Transverse colon (tissue), 4 donors: ENCODE data around the gene SP140L.

Experiments used
- EP300 ChIP-seq: sonication (generic); formaldehyde crosslinking; IDR thresholded peaks from one replicate; pipeline ENCODE4 v1.6.1; 2017; ENCODE audit warnings: antibody characterized with exemption, low read depth
- POLR2A ChIP-seq: fragments of 450-650 bp; IDR thresholded peaks from one replicate; pipeline ENCODE4 v1.6.1; 2016; ENCODE audit warnings: antibody characterized with exemption, mild to moderate bottlenecking, moderate library complexity
- POLR2AphosphoS5 ChIP-seq, 3 donors: sonication (generic); formaldehyde crosslinking; IDR thresholded peaks; one replicate each; pipeline ENCODE4 v1.6.1; 2016; ENCODE audit warnings: antibody characterized with exemption in 3 of 3
- TF ChIP-seq, protein P1 (sequence below), 5 experiments: fragments of 200-600 bp in 3 of 5; fragments of 450-650 bp in 2 of 5; sonication (generic) in 3 of 5; IDR thresholded peaks; 1 replicate in 2 of 5; 2 replicates in 3 of 5; pipeline ENCODE4 v1.5.1; 2016 to 2017; ENCODE audit warnings: antibody characterized with exemption in 5 of 5, inconsistent platforms in 3 of 5, mild to moderate bottlenecking in 2 of 5, moderate library complexity in 1 of 5

DNA sequence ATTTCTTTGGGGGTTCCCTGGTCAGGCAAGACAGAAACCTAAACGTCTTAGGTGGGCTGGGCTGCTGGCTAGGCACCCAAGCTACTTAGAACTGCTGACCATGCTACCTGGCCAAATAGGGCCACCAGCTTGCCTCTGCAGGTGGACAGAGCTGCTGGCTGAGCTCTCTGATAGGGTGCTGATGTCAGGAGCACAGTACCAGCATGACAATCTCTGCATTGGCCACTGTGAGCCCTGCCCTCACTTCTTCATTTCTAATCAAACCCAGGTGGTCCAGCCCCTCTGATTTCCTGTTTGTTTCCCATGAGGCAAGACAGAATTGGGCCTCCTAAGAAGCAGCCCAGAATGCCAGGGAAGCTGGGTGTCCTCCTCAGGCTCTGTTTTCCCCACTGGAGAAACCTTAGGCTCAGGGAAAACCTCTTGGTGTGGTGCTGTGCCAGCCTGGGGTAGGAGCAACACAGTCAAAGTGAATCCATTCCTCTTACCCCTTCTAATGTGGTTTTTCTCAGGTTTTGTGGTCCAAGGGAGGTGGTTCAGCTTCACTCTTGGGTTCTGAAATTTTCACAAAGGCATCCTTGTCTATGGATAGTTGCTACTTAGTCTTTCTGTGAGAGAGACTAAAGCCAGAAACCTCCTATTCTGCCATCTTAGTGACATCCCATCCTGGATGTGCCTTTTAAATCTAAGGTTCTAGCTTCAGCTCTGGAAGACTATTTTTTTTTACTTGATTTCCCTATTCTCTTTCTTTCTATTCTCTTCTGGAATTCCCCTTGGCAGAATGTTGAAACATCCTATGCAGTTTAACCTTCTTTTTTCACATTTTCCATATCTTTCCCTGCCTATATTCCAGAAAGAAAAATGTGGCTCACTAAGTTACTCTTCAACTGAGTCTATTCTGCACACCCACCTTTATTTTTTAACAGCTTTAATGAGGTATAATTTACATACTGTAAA is 104.2 kb downstream of the SP140L start:
- TF ChIP-seq, protein P1, sequence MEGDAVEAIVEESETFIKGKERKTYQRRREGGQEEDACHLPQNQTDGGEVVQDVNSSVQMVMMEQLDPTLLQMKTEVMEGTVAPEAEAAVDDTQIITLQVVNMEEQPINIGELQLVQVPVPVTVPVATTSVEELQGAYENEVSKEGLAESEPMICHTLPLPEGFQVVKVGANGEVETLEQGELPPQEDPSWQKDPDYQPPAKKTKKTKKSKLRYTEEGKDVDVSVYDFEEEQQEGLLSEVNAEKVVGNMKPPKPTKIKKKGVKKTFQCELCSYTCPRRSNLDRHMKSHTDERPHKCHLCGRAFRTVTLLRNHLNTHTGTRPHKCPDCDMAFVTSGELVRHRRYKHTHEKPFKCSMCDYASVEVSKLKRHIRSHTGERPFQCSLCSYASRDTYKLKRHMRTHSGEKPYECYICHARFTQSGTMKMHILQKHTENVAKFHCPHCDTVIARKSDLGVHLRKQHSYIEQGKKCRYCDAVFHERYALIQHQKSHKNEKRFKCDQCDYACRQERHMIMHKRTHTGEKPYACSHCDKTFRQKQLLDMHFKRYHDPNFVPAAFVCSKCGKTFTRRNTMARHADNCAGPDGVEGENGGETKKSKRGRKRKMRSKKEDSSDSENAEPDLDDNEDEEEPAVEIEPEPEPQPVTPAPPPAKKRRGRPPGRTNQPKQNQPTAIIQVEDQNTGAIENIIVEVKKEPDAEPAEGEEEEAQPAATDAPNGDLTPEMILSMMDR (IDR thresholded peaks at IDR 0.05), result no peak
- TF ChIP-seq EP300, result no peak
- no peak for TF ChIP-seq POLR2AphosphoS5 (IDR thresholded peaks at IDR 0.05)
- TF ChIP-seq POLR2A, result no peak
